Measurements from ENCODE around the gene UGT2A3. TPM values are rescaled to one million over a fixed set of nuclear protein-coding genes. Genes with fewer than 3 reads are reported as not detected.

UGT2A3 gene
- total RNA-seq, 1 experiment from 2014 or later, result 0.11 TPM

GRCh38 chr4:68929076-68929737, 22.4 kb downstream of the UGT2A3 start:
- H3K4me3 Mint-ChIP-seq, result no peak overlapping the region
- TF ChIP-seq NR3C1 (CRISPR knock-in tag; conservative IDR thresholded peaks at IDR 0.05; ENCODE audit: low read depth) (no peak), ZNF423 (CRISPR knock-in tag; IDR thresholded peaks at IDR 0.05) (no peak), NFYB (CRISPR knock-in tag; conservative IDR thresholded peaks at IDR 0.05; ENCODE audit: low read depth) (no peak), ZNF281 (CRISPR knock-in tag; IDR thresholded peaks at IDR 0.05) (no peak), NR1H2 (CRISPR knock-in tag; IDR thresholded peaks at IDR 0.05) (no peak), KAT7 (CRISPR knock-in tag; IDR thresholded peaks at IDR 0.05; ENCODE audit: borderline replicate concordance) (no peak), ZNF396 (CRISPR knock-in tag; IDR thresholded peaks at IDR 0.05; ENCODE audit: borderline replicate concordance) (no peak), ZNF425 (CRISPR knock-in tag; conservative IDR thresholded peaks at IDR 0.05) (no peak), EMX1 (CRISPR knock-in tag; IDR thresholded peaks at IDR 0.05) (no peak), RELA (CRISPR knock-in tag; IDR thresholded peaks at IDR 0.05; ENCODE audit: borderline replicate concordance) (no peak), ATF6 (CRISPR knock-in tag; IDR thresholded peaks at IDR 0.05) (no peak), ETV6 (CRISPR knock-in tag; IDR thresholded peaks at IDR 0.05) (no peak), AFF4 (CRISPR knock-in tag; IDR thresholded peaks at IDR 0.05; ENCODE audit: borderline replicate concordance) (no peak), ESRRA (CRISPR knock-in tag; IDR thresholded peaks at IDR 0.05; ENCODE audit: borderline replicate concordance) (no peak), ARID4B (CRISPR knock-in tag; IDR thresholded peaks at IDR 0.05; ENCODE audit: borderline replicate concordance) (no peak)
- no peaks in the 10 kb centered on the region for H3K36me3 Mint-ChIP-seq
- no peaks in the 10 kb centered on the region for H3K27me3 Mint-ChIP-seq (ENCODE audit: low read depth)
- H3K4me1 Mint-ChIP-seq, result peaks cover 10% of the 10 kb centered on the region
- no peaks in the 10 kb centered on the region; the same call in 1 of the 2 replicates for H3K9me3 Mint-ChIP-seq
- no peak overlapping the region for H3K27ac Mint-ChIP-seq
- ChIA-PET CTCF (no interaction called here), POLR2A (no interaction called here)
- DNase-seq (ENCODE audit: low spot score) (no peak), ATAC-seq (no peak)

Measured in WTC11 (cell line).